Nucleus accumbens (tissue), 56 donors: ENCODE data around the gene MED29.

Experiments used
- DNase-seq, 56 donors: peaks; one replicate each; lab custom pipeline; 2025; lab: John Stamatoyannopoulos, UW

MED29 gene

DNA sequence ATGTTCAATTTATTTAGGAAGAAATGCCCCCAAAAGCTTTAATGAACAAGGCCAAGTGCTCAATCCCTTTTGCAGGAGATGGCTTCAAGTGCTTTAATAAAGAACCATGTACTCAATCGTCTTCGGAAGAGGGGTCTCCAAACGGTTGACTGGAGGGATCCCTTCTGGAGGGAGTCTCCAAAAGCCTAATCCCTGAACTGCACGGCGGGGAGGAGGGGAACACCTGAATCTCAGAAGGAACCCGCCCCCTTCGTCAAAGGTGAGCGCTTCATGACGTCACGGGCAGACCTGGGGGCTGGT is 777 bp upstream of the MED29 start:
- no peak for DNase-seq

DNA sequence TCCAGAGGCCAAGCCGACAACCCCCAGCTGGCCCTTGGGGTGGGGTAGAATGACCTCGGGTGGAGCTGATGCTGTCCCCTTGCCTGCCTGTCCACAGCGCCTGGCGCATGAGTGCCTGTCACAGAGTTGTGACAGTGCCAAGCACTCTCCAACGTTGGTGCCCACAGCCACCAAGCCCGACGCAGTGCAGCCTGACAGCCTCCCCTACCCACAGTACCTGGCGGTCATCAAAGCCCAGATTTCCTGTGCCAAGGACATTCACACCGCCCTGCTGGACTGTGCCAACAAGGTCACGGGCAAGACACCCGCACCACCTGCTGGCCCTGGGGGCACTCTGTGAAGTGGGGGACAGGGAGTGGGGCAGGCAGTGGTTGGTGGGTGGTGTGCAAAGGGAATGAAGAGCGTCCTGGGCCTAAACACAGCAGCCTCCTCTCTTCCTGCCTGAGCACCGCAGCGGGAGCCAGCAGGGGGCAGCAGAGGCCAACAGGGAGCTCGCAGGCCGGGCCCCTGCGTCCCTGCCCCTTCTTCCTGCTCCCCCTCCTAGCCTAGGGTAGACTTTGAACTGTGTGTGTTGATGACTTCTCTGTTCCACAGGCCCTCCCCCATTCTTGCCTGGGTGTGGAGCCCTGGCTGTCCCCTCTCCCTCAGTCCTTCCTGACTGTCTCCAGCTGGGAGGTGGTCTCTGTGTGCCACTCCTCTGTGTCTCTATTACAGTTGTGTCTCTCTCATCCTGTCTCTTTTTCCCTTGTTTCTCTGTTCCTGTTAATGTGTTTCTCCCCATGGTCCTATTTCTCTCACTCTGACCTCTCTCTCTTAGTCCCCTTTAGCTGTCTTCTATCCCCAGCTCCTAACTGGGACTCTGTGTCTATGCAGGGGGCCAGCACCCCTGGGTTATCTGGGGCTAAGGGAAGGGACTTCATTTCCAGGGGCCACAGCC is 6.5 kb downstream of the MED29 start:
- DNase-seq: peak in 49 of 56 donors; percentile 25 to 88 (median 64)

DNA sequence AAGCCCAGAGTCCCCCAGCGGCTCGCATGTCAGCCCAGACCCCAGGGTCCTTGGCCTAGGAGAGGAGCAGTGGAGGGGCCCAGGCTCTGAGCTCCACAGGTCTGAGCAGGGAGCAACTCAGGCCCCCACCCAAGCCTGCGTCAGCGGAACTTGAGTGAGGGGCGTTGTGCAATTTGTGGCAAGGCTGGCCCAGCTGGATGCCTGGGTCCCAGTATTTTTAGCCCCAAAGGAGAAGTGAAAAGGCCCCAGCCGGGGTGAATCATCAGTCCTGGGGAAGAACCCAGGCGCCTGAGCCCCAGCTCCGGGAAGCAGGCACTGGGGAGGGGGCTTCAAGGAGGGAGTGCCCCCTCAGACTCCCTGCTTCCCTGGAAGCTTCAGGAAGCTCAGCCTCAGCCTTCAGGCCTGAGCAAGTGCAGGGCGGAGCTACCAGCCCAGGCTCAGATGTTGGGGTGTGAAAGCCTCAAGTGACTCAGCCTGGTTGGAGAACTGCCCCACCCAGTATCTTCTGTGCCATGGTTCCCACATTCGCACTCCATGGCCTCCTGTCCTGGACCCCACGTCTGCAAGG is 7.2 kb downstream of the MED29 start:
- peak in 19 of 56 donors; percentile 7 to 46 (median 24) for DNase-seq

DNA sequence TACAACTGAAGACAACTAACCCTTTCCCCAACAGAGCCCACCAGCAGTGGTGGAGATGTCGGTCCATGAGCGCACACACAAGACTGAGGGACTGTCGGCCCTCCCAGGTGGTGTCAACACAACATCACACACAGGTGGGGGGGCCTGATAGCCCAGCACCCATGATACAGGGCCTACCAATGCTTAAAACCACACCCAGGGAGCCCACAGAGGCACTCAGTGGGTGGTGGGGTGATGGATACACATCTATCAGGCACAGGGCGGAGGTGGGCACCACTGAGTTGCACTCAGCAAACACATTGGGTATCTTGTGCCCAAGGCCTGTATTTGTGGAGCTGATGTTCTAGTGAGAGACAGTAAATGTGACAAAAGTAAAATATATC is 8.5 kb downstream of the MED29 start:
- DNase-seq: no peak

DNA sequence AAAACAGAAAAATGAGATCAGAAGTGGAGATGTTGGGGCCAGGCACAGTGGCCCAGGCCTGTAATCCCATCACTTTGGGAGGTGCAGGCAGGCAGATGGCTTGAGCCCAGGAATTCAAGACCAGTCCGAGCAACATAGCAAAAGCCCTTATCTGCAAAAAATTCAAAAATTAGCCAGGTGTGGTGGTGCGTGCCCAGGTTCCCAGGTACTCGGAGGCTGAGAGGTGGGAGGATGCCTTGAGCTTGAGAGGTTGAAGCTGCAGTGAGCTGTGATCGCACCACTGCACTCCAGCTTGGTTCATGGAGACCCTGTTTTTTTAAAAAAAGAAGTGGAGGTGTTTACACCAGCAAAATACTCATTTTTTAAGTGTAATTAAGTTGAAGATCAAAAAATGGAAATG is 8.9 kb downstream of the MED29 start:
- no peak for DNase-seq

DNA sequence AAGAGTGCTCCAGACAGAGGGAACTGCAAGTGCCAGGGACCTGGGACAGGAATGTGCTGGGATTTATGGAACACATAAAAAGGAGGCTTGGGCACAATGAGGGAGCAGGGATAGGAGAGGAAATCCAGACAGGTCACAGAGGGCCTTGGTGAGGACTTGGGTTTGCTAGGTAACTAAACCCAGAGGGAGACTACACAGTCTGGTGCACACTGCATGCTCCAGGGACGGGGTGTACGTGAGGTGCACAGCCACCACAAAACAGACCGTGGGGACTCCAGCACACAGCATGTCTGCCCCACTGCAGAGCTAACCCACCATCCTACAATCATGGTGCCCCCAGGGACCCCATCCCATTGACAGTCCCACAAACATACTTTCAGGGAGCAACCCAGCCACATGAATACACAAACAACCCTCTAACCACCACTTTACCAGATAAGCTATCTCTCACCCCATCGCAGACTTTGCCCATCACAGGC is 9.9 kb downstream of the MED29 start:
- DNase-seq: no peak

DNA sequence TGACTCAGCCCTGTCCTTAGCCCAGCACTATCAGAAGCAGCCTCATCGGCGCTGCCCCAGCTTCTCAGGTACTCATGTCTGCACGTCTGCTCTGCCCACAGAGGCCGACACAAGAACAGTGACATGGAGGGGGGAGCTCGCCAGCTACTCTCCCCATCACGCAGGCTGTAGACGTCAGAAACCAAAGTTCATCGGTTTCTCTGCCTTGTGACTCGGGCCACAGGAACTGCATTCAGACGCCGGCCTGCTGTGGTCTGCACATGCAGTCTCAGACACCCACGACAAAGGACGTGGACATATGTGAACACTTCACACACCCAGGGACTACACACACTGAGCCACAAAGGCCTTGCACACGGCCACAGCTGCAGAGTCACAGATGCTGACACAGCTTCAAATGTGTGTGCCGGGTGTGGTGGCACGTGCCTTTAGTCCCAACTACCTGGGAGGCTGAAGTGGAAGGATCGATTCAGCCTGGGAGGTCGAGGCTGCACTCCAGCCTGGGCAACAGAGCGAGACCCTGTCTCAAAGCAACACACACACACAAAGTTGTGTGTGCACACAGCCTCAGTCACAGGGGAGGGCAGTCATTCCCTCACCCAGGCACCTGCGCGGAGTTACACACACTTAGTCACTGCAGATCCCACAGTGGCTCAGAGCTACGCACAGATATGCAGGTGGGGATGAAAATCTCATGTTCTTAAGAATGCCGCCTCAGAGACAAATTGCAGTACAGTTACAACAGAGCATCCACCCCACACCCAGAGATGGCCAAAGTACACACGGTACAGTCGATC is 10.6 kb downstream of the MED29 start:
- DNase-seq: peak in 21 of 56 donors; percentile 19 to 69 (median 36)

DNA sequence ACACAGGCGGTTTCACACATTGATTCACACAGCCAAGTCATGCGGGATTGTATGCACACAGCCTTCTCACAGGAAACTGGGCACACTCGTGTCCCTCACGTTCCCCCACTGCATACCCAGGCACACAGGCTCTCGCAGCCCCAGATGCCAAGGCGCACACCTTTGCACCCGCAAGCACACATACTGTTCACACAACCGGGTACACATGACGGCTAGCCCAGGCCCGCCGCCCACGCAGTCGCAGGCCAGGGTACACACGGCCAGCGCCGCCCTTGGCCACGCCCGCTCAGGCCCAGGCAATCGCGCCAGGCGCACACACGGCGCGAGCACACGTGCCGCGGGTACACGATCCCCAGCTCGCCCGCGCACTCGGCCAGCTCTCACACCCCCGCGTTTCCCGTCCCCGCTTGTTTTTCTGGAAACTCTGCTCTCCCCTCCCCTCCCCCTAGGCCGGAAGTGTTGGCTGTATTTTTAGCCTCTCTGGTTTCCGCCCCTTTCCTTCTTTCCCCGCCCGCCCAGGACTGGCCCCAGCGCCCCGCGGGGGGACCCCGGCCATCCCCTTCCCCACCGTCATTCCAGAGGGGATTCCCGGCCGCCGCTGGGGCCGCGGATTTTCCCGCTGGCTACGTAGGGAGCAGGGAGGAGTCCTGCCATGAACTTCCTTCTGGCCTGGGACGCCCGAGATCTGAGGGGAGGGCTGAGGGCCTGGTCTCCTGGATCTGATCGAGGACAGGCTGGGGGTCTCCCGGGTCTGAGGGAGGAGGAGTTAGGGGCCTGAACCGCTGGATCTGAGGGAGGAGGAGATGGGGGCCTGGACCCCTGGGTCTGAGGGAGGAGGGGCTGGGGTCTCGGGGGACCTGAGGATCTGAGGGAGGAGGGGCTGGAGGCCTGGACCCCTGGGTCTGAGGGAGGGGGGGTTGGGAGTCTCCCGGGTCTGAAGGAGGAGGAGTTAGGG is 11.4 kb downstream of the MED29 start:
- DNase-seq: peak in 50 of 56 donors; percentile 22 to 90 (median 56)

DNA sequence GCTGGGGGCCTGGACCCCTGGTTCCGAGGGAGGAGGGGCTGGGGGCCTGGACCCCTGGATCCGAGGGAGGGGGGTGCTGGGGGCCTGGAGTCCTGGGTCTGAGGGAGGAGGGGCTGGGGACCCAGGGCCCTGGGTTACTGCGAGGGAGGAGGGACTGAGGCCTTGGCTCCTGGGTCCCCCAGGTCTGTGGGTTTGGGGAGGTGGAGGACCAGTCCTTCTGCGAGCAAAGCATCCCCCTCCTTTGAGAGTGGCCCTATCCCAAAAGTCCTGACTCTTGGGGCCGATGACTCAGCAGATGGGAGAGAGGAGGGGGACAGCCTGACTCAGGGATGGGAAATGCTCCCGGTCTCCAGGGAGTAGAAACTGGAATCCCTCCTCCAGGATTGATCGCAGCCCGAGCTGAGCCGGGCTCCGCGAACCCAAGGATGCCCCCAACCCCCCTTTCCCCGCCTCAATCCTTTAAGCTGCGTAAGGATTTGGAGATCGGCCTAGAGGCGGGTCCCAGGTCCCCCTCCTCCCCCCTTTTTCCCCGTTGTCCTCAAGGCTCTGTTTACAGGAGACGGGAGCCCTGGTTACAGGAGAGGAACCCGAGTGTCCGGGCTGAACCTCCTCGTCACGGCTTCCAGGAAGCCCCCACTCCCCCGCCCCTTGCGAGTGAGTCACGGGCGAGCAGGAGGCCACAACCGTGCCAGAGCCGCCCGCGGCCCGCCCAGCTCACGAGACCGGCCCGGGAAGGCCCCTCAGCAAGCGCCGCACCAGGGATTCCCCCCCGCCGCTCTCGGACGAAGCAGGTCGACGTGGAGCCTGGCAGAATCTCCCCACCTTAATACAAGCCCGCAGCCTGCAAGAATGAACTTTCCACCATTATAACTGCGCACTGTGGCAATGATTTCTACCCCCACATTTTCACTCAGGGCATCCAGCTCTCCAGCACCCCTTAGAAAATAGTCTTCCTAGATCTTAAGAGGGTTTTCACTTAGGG is 12.4 kb downstream of the MED29 start:
- DNase-seq: peak in 51 of 56 donors; percentile 24 to 95 (median 64)

DNA sequence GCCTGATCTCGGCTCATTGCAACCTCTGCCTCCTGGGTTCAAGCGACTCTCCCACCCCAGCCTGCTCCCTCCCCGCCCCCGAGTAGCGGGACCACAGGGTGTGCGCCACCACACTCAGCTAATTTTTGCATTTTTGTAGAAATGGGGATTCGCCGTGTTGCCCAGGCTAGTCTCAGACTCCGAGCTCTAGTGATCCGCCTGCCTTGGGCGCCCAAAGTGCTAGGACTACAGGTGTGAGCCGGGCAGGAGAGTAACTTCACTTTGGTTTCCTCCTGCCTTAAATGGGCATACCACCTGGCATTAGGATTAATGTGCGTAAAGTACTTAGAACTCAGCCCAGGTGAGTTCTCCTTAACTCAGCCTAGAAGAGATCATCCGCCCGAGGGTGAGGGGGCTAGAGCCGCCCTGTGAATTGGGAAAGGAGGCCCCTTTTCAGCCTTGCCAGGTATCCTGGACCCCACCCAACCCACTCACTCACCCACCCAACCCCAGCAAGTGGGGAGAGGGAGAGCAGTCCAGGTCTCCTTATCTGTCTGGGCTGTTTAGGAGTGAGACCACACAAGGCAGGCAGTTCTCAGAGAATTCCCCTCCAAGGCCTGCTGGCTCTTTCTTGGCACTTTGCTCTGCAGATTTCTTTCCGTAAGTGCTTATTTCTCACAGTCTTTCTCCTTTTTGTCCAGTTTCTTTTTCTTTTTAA is 14.2 kb downstream of the MED29 start:
- no peak for DNase-seq

DNA sequence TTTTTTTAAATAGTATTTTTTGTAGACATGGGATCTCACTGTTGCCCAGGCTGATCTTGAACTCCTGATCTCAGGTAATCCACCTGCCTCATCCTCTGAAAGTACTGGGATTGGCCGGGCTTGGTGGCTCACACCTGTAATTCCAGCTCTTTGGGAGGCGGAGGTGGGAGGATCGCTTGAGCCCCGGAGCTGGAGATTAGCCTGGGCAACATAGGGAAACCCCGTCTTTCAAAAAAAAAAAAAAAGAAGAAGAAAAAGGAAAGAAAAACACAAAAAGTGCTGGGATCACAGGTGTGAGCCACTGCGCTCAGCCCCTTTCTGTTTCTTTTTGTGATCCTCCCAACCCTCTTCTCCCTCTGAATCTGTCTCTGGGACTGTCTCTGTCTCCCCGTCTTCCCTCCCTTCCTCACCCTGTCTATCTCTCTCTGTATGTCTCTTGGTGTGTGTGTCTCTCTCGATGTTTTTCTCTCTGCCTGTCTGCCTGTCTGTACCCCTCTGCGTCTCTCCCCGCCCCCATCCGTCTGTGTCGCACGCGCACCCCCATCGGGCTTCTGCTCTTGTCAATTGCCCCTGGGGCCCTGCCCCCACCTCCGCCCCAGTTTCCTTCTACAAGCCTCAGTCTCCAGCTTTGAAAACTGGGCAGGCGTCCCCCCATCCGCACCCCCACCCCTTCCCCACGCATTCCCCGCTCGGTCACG is 14.9 kb downstream of the MED29 start:
- peak in 9 of 56 donors; percentile 71 to 80 (median 77) for DNase-seq

DNA sequence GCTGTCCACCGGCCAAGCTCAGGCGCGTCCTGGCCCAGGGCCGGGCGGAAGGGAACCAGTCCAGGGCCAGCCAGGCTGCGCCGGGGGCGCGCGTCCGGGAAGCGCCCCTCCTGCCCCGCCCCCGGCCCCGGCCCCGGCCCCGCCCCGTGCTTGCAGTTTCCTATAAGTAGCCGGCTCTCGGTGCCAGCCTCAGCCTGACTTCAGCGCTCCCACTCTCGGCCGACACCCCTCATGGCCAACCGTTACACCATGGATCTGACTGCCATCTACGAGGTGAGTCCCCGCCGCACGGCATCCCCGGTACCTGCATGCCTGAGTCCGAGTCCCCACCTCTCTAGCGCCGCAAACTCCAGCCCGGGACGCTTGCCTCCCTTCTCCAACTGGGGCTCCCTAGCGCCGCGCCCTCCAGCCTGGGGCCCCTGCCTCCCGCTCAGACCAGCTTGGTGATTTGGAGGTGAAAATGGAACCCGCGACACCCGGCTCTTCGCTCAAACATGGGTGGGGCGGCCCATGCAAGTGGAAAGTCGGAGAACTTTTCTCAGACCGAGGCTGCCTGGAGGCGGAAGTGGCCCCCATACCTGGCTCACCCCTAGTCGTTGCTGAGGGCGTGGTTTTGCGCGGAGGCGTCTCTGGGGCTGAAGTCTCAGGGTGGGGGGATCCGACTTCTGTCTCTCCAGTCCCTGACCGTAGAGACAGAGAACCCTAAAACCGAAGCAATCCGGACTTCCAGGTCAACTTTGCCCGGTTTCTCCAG is 15.7 kb downstream of the MED29 start, which contains the start of gene ZFP36:
ZFP36 (plus strand) TSS at position 192 of the 754 bp plus-strand sequence; CDS start at position 250, 58 bp downstream.
- peak in 52 of 56 donors; percentile 27 to 91 (median 70) for DNase-seq

DNA sequence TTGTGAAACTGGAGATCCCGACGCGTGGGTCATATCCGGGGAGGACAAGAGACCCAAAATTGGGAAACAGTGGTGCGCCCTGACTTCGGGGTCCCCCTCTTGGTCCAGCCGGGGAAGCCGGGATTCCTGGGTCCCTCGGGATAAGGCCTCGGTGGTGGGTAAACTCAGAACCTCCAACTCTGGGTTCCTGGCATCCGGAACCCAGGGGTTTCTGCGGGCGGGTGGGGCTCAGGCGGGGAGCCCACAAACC is 16.2 kb downstream of the MED29 start:
- DNase-seq: peak in 1 of 56 donors; percentile 47

DNA sequence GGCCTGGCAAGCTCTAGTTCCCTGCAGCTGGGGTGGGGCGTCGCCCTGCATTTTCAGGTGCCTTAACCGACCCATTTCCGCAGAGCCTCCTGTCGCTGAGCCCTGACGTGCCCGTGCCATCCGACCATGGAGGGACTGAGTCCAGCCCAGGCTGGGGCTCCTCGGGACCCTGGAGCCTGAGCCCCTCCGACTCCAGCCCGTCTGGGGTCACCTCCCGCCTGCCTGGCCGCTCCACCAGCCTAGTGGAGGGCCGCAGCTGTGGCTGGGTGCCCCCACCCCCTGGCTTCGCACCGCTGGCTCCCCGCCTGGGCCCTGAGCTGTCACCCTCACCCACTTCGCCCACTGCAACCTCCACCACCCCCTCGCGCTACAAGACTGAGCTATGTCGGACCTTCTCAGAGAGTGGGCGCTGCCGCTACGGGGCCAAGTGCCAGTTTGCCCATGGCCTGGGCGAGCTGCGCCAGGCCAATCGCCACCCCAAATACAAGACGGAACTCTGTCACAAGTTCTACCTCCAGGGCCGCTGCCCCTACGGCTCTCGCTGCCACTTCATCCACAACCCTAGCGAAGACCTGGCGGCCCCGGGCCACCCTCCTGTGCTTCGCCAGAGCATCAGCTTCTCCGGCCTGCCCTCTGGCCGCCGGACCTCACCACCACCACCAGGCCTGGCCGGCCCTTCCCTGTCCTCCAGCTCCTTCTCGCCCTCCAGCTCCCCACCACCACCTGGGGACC is 16.6 kb downstream of the MED29 start:
- peak in 4 of 56 donors; percentile 8 to 52 (median 27) for DNase-seq

DNA sequence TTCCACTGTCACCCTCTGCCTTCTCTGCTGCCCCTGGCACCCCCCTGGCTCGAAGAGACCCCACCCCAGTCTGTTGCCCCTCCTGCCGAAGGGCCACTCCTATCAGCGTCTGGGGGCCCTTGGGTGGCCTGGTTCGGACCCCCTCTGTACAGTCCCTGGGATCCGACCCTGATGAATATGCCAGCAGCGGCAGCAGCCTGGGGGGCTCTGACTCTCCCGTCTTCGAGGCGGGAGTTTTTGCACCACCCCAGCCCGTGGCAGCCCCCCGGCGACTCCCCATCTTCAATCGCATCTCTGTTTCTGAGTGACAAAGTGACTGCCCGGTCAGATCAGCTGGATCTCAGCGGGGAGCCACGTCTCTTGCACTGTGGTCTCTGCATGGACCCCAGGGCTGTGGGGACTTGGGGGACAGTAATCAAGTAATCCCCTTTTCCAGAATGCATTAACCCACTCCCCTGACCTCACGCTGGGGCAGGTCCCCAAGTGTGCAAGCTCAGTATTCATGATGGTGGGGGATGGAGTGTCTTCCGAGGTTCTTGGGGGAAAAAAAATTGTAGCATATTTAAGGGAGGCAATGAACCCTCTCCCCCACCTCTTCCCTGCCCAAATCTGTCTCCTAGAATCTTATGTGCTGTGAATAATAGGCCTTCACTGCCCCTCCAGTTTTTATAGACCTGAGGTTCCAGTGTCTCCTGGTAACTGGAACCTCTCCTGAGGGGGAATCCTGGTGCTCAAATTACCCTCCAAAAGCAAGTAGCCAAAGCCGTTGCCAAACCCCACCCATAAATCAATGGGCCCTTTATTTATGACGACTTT is 17.4 kb downstream of the MED29 start:
- DNase-seq: peak in 1 of 56 donors; percentile 41
